Measurements from ENCODE around the gene CDK15.
"Not testable (repeated sequence)": the region's sequence is repeated elsewhere in the genome, so short reads cannot be mapped to it uniquely, and the experiment has no call there.

Gene CDK15

GRCh38 chr2:201789395-201789794 lies 16.9 kb upstream of the CDK15 start:
- no peak for DNase-seq (ENCODE audit: low read depth in 1 of 2, low spot score in 1 of 2)

- no peak for DNase-seq (ENCODE audit: low read depth in 1 of 2, low spot score in 1 of 2)
Measured at GRCh38 chr2:201790291-201790690, 16.0 kb upstream of the CDK15 start.

DNA sequence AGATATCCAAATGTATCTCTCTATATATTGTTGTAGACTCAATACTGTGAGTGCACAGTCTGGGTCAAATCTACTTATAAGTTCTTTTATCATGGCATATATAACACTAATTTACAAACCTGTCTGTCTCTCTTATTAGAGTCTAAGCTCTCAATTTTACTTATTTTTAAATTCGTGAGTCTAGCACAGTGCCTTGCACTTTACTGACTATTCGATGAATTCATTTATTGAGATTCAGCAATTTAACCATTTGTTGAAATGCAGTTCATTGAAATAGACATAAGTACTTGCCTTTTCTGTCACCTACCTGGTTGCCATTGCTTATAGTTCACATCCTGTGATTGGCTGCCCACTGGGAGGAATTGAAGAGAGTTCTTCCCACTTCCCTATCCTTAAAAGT lies 15.3 kb upstream of the CDK15 start:
- no peak for DNase-seq (ENCODE audit: low read depth in 1 of 2, low spot score in 1 of 2)

DNA sequence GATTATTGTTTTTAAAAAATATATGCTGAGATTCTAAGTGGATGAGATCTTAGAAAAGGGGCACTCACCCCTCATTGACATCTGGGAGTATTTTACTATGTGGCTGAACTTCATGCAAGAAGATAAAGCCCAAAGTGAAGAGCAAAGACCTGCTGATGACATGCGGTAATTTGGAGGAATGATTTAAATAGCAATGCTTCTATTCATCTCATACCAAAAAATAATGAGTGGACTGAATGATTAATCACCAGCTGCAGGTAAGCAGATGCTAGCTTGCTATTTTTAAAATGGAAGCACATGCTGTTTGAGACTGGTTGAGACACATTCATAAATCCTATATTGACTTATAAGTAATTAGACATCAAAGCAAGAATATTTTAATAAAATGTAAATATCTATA lies 12.7 kb upstream of the CDK15 start:
- DNase-seq (ENCODE audit: low read depth in 1 of 2, low spot score in 1 of 2) = no peak

DNA sequence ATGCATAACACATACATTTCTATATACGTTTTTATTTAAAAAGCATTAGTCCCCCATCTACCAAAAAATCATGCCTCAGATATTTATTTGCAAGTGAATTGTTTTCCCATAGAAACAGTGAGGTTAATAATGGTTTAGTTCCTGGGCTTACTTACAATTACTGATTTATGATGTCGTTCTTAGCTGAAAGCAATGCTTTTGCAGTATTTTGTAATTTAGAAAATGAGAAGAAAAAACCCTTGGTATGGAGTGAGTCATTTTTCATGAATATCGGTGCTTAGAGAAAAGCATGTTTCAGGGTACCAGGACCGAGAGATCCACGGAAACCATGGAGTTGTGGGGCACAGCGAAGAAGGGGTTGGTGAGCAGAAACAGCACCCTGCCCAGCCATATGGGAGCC lies 12.0 kb upstream of the CDK15 start:
- DNase-seq (ENCODE audit: low read depth in 1 of 2, low spot score in 1 of 2) = no peak

- no peak for DNase-seq (ENCODE audit: low read depth in 1 of 2, low spot score in 1 of 2)
Measured at GRCh38 chr2:201795607-201796477, 10.5 kb upstream of the CDK15 start.

DNA sequence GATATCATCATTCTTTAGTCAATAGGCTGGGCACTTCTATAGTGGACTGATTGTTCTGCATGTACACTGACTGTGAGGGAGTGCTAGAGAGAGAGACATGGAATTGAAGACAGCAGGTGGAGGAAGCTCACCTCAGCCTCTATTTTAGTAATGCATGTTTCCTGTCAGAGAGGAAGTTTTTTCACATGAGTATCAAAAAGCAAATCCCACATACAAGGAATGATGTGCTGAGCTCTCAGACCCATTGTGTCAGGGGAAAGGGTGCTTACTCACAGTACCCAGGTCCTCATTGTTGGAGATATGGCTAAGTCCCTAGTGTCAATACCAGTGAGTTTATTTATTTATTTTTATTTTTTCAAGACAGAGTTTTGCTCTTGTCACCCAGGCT lies 9.9 kb upstream of the CDK15 start:
- no peak for DNase-seq (ENCODE audit: low read depth in 1 of 2, low spot score in 1 of 2)

GRCh38 chr2:201797175-201797840 lies 9.0 kb upstream of the CDK15 start:
- DNase-seq (ENCODE audit: low read depth in 1 of 2, low spot score in 1 of 2) = no peak

DNA sequence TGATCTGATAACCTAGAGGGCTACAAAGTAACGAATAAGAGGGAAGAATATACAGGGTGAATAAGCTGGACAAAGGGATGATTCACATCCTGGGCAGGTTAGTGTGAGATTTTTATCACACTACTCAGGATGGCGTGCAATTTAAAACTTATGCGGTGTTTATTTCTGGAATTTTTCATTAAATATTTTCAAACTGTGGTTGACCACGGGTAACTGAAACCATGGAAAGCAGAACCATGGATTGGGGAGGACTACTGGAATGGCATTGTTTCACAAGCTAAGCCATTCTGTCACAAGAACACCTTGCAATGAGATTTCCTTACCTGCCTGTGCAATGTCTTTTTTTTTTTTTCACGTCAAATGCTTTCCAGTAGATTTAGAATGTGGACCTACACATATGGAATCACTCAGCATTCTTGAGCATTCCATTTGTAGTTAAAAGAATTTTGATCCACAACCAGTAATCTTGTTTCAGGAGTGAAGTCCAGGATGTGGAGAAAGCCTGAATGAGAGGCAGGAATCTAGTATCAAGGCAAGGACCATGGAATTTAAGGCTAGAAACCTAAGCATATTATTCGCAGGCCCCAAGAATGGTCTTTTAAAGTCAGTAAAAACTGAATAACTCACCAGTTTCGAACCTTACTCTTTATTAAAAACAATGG lies 8.0 kb upstream of the CDK15 start:
- no peak for DNase-seq (ENCODE audit: low read depth in 1 of 2, low spot score in 1 of 2)

- DNase-seq (ENCODE audit: low read depth in 1 of 2, low spot score in 1 of 2) = not testable (repeated sequence)
Measured at GRCh38 chr2:201798914-201799285, 7.4 kb upstream of the CDK15 start.

DNA sequence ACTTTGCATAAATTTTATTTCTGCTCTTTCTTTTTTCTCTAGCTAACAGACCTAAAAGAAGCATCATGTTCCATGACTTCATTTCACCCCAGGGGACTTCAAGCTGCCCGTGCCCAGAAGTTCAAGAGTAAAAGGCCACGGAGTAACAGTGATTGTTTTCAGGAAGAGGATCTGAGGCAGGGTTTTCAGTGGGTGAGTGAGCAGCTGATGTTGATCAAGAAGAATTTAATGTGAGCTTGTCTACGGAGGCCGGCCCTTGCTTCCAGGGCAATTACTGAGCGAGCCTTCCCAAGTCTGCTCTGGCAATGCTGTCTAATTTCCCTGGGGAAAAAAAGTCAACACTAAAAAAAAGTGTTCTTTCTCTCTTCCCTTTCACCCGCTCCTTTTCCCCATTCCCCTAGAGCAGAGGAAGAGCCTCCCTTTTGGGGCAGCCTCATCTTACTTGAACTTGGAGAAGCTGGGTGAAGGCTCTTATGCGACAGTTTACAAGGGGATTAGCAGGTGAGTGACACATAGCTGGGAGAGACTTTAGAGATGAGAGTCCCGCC lies 1.2 kb downstream of the CDK15 start:
- DNase-seq (ENCODE audit: low read depth in 1 of 2, low spot score in 1 of 2) = no peak

DNA sequence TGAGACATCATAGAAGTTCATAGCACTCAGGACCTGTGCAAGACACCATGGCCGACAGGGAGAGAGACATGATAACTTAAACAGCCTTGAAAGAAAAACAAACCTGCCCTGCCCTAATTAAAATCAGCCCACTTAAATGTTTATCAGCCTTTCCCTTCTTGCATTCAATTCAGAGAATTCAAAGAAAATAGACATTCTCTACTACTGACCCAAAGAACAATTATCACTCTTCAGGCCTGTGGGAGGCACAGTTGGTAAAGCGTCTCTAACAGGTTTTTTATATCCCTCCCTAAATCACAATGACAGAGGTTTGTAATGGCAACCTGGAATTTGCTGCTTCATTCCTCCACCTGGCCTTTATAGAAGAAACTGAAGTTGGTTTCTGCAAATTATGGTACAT lies 1.7 kb downstream of the CDK15 start:
- no peak for DNase-seq (ENCODE audit: low read depth in 1 of 2, low spot score in 1 of 2)

DNA sequence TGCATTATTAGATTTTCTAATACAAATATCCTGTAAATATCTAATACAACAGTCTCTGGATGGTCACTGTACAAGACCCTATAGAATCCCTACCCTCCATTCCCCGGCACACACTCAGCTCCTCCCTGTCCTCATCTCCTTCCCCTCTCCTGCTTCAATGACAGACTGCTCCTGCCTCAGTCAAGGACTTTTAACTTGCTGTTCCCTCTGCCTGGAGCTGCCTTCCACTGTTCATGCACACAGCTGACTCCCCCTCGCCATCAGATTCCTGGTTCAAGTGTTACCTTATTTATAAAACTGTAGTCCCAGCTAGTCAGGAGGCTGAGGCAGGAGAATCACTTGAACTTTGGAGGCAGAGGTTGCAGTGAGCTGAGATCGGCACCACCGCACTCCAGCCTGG lies 3.3 kb downstream of the CDK15 start:
- DNase-seq (ENCODE audit: low read depth in 1 of 2, low spot score in 1 of 2) = no peak

- not testable (repeated sequence) for DNase-seq (ENCODE audit: low read depth in 1 of 2, low spot score in 1 of 2)
Measured at GRCh38 chr2:201810604-201811003, 4.3 kb downstream of the CDK15 start.

DNA sequence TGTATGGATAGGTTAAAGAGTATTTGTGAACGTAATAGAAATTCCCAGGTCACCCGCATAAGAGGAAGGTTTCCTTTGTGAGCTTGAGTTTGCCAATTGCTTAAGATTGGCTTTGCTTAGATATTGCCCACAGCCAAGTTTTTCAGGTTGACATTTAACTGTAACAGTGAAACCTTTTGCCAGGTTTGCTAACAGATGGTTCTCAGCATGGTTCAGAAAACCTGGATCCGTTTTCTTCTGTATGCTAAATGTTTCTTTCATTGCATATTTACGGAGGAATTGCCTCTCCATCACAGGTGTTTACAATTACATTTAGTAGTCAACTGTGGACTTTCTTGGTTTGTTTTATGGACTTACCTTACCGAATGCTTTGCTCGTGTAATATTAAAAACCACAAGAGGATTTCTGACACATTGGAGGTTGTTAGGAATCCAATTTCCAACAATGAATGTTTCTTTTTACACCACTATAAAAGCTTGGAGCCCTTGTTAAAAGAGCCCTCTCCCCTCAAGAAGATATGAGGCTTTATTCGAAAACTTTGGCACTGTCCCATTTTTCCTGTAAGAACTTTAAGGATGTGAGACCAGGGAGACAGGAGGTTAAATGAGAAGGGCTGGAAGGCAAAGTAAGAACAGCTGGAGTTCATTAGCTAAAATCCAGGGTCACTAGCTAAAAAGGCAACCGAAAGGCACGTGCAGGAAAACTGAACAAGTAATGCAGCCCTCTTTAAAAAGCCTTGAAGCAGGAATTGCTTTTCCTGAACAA lies 7.8 kb downstream of the CDK15 start:
- no peak for DNase-seq (ENCODE audit: low read depth in 1 of 2, low spot score in 1 of 2)

DNA sequence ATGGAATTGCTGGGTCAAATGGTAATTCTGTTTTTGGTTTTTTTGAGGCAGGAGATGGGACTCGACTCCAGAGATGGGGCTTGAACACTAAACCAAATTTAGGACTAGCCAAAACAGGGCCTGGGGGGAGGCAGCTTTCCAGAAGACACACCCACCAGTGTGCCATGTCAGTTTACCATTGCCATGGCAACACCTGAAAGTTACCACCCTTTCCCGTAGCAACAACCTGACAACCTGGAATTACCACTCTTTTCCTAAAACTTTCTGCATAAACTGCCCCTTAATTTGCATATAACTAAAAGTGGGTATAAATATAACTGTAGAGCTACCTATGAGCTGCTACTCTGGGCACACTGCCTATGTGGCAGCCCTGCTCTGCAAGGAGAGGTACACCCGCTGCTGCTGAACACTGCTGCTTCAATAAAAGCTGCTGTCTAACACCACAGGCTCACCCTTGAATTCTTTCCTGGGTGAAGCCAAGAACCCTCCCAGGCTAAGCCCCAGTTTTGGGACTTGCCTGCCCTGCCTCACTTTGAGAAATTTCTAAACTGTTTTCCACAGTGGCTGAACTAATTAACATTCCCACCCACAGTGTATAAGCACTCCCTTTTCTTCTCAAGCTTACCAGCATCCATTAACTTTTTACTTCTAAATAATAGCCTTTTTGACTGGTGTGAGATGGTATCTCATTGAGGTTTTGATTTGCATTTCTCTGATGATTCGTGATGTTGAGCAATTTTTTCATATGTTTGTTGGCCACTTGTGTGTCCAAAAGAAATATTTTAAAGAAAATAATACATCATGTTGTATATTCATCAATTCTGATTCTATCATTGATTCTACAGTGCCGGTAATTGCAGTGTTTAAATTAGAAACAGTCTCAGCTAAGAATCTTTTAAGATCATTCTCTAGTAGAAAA lies 10.6 kb downstream of the CDK15 start:
- no peak for DNase-seq (ENCODE audit: low read depth in 1 of 2, low spot score in 1 of 2)

DNA sequence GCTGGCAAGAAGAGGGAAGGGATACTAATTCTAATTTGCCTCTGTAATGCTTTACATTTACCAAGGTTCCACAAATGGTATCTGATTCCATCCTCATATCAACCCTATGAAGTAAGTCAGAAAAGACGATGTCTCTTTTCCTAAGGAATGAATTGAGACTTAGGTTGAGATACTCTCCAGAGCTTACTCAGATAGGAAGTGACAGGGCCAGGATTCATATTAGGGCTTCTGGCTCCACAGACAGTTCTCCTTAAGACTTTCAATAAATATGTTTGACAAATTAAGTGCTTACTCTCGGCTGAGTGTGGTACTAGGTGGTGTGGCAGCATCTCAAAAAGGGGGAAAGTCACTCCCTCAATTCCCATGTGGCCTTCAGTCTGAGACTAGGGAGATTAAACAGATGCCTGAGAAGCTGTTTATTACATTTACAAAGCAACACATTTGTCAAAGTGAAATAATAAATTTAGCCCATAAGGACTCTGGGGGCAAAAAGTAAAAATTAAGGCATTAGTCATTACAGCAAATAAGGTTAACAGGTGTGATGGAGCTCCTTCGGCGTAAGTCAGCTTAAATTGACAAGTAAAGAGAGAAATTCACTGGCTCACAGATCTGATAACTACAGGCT lies 14.2 kb downstream of the CDK15 start:
- DNase-seq (ENCODE audit: low read depth in 1 of 2, low spot score in 1 of 2) = no peak

GRCh38 chr2:201821080-201821479 lies 14.7 kb downstream of the CDK15 start:
- no peak for DNase-seq (ENCODE audit: low read depth in 1 of 2, low spot score in 1 of 2)

DNA sequence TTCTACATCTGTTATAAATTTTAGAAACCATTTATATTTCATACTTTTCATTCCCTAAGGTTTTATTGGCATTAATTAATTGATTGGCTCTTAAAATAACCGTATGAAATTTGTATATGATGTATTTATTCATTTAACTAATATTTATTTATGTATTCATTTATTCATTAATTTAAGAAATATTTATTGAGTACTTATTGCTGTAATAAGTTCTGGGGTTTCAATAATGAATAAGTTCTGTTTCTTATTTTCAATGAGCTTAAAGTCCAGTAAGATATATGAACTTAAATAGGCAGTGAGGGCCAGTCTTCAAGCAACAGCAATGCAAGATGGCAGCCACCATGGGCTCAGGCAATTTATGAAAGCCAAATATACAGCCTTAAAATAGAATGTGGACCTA lies 17.9 kb downstream of the CDK15 start:
- no peak for DNase-seq (ENCODE audit: low read depth in 1 of 2, low spot score in 1 of 2)

DNA sequence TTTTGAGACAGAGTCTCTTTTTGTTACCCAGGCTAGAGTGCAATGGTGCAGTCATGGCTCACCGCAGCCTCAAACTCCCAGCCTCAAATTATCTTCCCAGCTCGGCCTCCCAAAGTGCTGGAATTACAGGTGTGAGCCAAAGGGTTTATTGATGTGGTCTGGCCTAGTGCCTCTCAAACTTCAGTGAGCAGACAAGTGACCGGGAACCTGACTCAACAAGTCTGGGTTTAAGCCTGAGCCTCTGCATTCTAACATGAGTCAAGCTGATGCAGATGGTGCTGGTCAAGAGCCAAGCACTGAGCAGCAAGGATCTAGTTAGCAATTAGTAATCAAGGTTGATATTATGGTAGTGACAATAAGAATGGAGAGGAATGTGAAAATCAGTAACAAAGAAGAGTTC lies 21.3 kb downstream of the CDK15 start:
- no peak for DNase-seq (ENCODE audit: low read depth in 1 of 2, low spot score in 1 of 2)

Data from activated T-helper 1 cell treated with anti-CD3 and anti-CD28 coated beads, Interleukin-2, amount 50 U/mL, for 16 hours (primary cell).